LNCaP clone FGC (cell line): Measurements from ENCODE around the gene NAGLU.

Experiments
- DNase-seq: peaks from one replicate; pipeline ENCODE4 v3.0.0-alpha.2; 2011; ENCODE audit warnings: low read depth
- H3K4me3 ChIP-seq: 2 replicates; pipeline ENCODE4 v1.5.1; 2011; ENCODE audit warnings: mild to moderate bottlenecking, low read depth, low read length, control low read depth
- CTCF ChIP-seq: IDR thresholded peaks from 2 replicates; pipeline ENCODE4 v1.5.1; 2012; ENCODE audit warnings: mild to moderate bottlenecking; ENCODE audit not compliant: control insufficient read depth, insufficient read depth; ENCODE audit errors: extremely low read depth

Gene NAGLU

GRCh38 chr17:42561897-42562387 lies 25.9 kb downstream of the NAGLU start, which contains the start of gene COASY:
Gene COASY, plus strand, starts transcription at chr17:42562148. Its CDS starts 475 bp downstream, at chr17:42562623.
- TF ChIP-seq CTCF: no peak
- H3K4me3 ChIP-seq: peak within 1 kb of the TSS; percentile 83
- DNase-seq: peak; percentile 85

- TF ChIP-seq CTCF: no peak
- DNase-seq: no peak
- H3K4me3 ChIP-seq: peak overlapping the region; percentile 83
Observed at GRCh38 chr17:42562388-42563142, 26.5 kb downstream of the NAGLU start.

GRCh38 chr17:42563143-42563509 lies 27.1 kb downstream of the NAGLU start:
- TF ChIP-seq CTCF: no peak
- no peak for DNase-seq
- peak overlapping the region; percentile 83 for H3K4me3 ChIP-seq

GRCh38 chr17:42563543-42563942 lies 27.5 kb downstream of the NAGLU start:
- peak overlapping the region; percentile 83 for H3K4me3 ChIP-seq
- TF ChIP-seq CTCF: no peak
- peak; percentile 74 for DNase-seq

- DNase-seq: no peak
- no peak for TF ChIP-seq CTCF
- H3K4me3 ChIP-seq: peak overlapping the region; percentile 83
Observed at GRCh38 chr17:42563950-42564349, 27.9 kb downstream of the NAGLU start.

- DNase-seq: no peak
- no peak overlapping the region for H3K4me3 ChIP-seq
- TF ChIP-seq CTCF: no peak
Observed at GRCh38 chr17:42564815-42565522, 28.9 kb downstream of the NAGLU start.
